Mucosa of stomach (tissue), 1 donor: ENCODE data around the gene CPS1.

Experiments used
- H3K27me3 ChIP-seq: one replicate; pipeline ENCODE4 v1.7.0; 2013; ENCODE audit warnings: mild to moderate bottlenecking, low read length; ENCODE audit not compliant: control insufficient read depth, insufficient read depth
- H3K36me3 ChIP-seq: one replicate; pipeline ENCODE4 v1.7.0; 2013; ENCODE audit warnings: low read length; ENCODE audit not compliant: control insufficient read depth, insufficient read depth
- H3K4me1 ChIP-seq: one replicate; pipeline ENCODE4 v1.7.0; 2013; ENCODE audit warnings: mild to moderate bottlenecking, low read length; ENCODE audit not compliant: control insufficient read depth, insufficient read depth
- H3K4me3 ChIP-seq: one replicate; pipeline ENCODE4 v1.7.0; 2013; ENCODE audit warnings: low read length
- H3K9ac ChIP-seq: one replicate; pipeline ENCODE4 v1.7.0; 2013; ENCODE audit warnings: mild to moderate bottlenecking, low read length, moderate library complexity
- H3K9me3 ChIP-seq: one replicate; pipeline ENCODE4 v1.7.0; 2013; ENCODE audit warnings: mild to moderate bottlenecking, low read length, moderate library complexity; ENCODE audit not compliant: control insufficient read depth
- donor health status: Pancreatic carcinoma.

The CPS1 gene

DNA sequence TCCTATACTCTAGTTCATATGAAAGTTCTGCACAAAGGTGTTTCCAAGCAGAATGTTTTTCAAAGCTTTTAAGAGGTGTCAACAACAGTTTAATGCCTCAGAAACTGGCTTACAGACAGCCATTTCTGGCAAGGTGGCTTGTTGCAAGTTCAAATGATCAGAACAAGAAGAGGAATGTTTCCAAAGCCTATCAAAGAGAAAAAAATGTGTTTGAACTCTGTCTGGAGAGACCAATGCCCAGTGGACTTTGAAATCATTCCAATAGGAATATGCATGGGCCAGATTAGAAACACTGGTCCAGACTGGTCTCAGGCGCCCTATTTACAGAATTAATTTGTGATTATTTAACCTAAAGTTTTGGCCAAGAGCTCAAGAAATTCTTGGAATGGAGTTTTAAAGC lies 106.2 kb downstream of the CPS1 start:
- Histone ChIP-seq H3K9me3 (no peaks in the 10 kb centered on the region), H3K27me3 (no peaks in the 10 kb centered on the region), H3K4me3 (no peak overlapping the region), H3K9ac (no peak overlapping the region), H3K36me3 (no peaks in the 10 kb centered on the region), H3K4me1 (no peaks in the 10 kb centered on the region)

DNA sequence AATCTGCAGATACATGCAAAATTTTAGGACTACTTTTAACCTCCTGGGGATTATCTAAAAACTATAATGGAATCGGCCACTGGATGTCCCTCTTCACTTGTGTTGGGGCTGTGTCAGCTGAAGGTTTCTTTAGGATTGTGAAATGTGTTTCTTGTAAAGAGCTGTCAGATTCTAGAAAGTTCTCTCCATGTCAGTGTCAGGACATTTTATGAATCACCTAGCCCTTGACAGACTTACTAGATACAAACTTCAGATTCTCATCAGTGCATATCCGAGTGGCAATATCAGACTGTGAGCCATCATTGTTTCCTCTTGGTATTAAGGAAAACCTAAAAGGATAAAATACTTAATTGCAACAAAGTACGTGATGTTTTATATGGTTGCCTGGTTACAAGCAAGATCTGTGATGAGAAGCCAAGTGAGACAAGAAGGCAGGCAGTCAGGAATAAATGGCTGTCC lies 107.3 kb downstream of the CPS1 start:
- Histone ChIP-seq H3K9ac (no peak overlapping the region), H3K27me3 (no peaks in the 10 kb centered on the region), H3K9me3 (no peaks in the 10 kb centered on the region), H3K4me1 (no peaks in the 10 kb centered on the region), H3K4me3 (no peak overlapping the region), H3K36me3 (no peaks in the 10 kb centered on the region)

DNA sequence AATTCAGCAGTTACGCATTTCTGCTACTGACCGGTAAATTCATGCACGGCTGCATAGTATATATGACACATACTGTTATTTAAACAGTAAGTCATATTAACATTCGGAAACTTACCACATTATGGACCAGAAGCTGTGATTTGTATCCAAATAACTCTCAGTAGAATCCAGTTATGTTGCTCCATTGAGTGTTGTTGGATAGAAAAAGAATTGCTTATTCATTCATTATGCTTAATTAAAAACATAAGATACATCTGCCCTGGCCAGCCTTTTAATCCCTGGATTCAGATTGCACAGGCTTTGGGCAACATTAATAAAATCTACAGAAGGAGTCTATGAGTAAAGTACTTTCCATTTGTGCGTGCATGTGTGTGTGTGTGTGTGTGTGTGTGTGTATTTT lies 111.3 kb downstream of the CPS1 start:
- no peak overlapping the region for H3K9ac ChIP-seq
- H3K27me3 ChIP-seq: no peaks in the 10 kb centered on the region
- no peaks in the 10 kb centered on the region for H3K4me1 ChIP-seq
- no peaks in the 10 kb centered on the region for H3K9me3 ChIP-seq
- H3K4me3 ChIP-seq: no peak overlapping the region
- H3K36me3 ChIP-seq: no peaks in the 10 kb centered on the region

DNA sequence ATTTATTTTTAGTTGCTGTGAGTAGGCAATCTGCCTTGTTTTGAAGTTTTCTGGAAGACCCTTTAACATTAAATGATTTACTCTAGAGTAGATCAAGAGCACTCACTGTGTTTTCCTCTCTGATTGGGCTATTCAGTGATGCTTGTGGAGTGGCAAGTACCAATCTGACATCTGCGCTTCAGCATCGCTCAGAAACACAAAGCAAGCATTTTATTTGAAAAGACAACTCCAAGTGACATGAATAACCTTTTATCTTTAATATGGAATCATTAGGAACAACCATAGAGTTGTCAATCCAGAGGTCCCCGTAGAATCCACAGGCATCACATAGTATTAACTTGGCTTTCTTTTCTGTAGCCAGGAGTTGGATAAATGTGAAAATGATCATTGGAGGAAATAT lies 114.7 kb downstream of the CPS1 start:
- Histone ChIP-seq H3K36me3 (no peaks in the 10 kb centered on the region), H3K9me3 (no peaks in the 10 kb centered on the region), H3K9ac (no peak overlapping the region), H3K27me3 (no peaks in the 10 kb centered on the region), H3K4me1 (no peaks in the 10 kb centered on the region), H3K4me3 (no peak overlapping the region)

DNA sequence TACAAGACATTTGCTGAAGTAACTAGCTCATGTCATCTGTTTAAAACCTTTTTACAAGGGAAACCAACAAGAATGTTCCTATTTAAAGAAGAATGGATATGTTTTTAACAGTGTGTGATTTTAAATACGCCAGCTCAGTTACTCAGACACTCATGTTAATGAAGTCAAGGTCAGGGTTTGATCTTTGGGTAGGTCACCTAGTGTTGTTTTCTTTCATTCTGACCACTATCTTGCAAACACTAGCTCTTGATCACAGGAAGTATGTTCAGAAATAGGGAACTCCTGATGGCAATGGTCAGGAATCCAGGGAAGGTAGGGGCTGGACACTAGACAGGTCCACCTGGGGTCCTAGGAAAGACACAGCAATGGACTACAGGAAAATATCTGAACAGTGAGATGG lies 116.7 kb downstream of the CPS1 start:
- H3K36me3 ChIP-seq: no peaks in the 10 kb centered on the region
- no peaks in the 10 kb centered on the region for H3K9me3 ChIP-seq
- no peaks in the 10 kb centered on the region for H3K27me3 ChIP-seq
- no peaks in the 10 kb centered on the region for H3K4me1 ChIP-seq
- H3K9ac ChIP-seq: no peak overlapping the region
- H3K4me3 ChIP-seq: no peak overlapping the region

DNA sequence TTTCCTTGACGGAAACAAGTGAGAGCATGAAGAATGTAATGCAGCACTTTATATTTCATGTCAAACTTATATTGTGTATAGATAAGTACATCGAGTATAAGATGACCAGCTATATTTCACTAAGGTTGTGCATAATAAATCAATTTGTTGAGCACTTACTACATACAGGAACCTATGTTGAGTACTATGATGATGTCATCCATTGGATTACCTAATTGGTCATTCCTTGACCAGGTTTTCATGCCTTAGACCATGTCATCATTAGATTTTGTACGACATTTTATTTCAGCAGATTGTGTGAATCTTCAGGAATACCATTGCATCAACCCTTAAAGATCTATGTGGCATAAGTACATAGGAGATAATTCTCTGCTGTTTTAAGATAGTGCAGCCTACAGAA lies 119.7 kb downstream of the CPS1 start:
- no peak overlapping the region for H3K4me3 ChIP-seq
- no peaks in the 10 kb centered on the region for H3K27me3 ChIP-seq
- H3K4me1 ChIP-seq: no peaks in the 10 kb centered on the region
- no peak overlapping the region for H3K9ac ChIP-seq
- H3K9me3 ChIP-seq: no peaks in the 10 kb centered on the region
- H3K36me3 ChIP-seq: no peaks in the 10 kb centered on the region

DNA sequence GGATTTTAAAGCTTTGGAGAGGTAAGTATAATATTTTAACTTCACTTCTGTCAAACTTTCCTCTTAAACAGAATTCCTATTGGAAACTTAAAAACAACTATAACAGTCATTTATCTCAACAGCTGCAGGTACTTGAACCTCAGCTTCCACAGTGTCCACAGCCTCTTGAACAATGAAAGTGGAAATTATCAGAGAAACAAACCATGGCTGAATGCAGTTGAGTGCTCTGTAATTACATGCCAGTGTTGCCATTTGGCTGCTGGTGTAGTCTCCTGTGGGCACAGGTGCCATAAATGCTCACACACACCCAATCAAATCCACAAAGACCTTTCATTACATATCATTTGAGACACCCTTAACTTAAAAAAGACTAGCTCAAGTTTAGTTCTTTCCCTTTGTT lies 125.1 kb downstream of the CPS1 start:
- no peaks in the 10 kb centered on the region for H3K36me3 ChIP-seq
- H3K9me3 ChIP-seq: no peaks in the 10 kb centered on the region
- H3K4me3 ChIP-seq: no peak overlapping the region
- H3K4me1 ChIP-seq: no peaks in the 10 kb centered on the region
- H3K9ac ChIP-seq: no peak overlapping the region
- no peaks in the 10 kb centered on the region for H3K27me3 ChIP-seq

DNA sequence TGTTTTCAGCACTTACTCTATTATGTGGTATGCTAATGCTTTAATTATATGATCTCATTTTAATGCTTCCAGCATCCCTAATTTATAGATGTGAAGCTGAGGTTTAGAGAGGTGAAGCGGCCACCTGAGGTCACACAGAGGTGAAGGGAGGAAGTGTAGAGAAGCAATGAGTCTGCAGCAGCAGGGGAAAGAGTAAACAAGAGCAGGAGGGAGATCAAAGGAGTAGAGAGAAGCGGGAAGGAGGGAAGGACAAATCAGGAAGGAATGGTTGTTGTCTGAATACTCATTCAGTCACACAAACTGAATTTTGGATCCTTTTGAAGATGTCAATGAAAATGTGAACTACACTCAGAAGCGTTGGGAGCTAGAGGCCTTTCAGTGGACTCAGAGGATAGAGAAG lies 130.0 kb downstream of the CPS1 start:
- Histone ChIP-seq H3K27me3 (no peaks in the 10 kb centered on the region), H3K9ac (no peak overlapping the region), H3K36me3 (no peaks in the 10 kb centered on the region), H3K4me3 (no peak overlapping the region), H3K4me1 (no peaks in the 10 kb centered on the region), H3K9me3 (no peaks in the 10 kb centered on the region)

DNA sequence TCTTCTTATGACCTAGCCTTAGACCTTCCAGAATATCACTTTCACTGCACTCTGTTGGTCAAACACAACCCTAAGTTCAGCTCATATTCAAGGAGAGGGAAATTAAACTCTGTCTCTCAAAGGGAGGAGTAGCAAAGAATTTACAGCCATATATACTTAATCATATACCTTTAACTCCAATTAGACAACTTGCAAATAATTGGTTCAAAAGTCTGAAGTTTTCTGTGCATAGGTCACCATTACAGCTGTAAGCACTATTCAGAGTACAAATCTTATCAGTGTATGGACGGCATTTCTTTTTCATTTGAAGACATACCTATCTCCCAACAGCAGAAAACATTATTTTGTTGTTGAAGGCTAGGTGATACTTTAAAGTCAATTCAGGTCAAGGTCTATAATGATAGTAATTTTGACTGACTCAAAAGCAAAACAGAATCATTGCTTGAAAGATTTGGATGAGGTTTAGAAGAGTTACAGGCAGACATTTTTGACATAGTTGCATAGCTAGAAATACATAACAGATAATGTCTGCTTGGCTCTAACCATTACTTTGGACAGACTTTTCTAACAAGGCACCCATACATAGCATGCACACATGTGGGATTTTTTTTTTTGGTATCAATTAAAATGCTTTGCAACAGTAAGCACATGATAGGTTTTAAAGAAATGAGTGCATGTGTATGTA lies 131.5 kb downstream of the CPS1 start:
- H3K4me3 ChIP-seq: no peak overlapping the region
- no peak overlapping the region for H3K9ac ChIP-seq
- no peaks in the 10 kb centered on the region for H3K36me3 ChIP-seq
- no peaks in the 10 kb centered on the region for H3K9me3 ChIP-seq
- no peaks in the 10 kb centered on the region for H3K27me3 ChIP-seq
- no peaks in the 10 kb centered on the region for H3K4me1 ChIP-seq

DNA sequence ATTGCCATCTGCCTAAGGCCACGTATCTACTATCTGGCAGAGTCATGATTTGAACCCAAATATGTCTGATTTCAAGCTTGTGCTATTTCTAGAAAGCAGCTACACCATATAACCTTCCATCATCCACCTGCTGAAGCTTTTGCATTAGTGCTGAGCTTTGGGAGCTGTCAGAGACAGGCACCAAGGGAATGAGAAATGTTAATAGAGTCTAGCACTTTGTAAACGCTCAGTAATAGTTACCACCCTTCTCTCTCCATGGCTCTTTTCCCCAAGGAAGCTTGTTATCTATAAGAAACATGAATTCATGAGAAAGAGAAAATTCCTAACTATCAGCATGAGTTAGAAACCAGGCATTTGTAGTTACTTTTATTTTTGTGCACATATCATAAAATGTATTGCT lies 151.5 kb downstream of the CPS1 start:
- H3K36me3 ChIP-seq: no peaks in the 10 kb centered on the region
- no peaks in the 10 kb centered on the region for H3K9me3 ChIP-seq
- no peak overlapping the region for H3K4me3 ChIP-seq
- H3K9ac ChIP-seq: no peak overlapping the region
- H3K4me1 ChIP-seq: no peaks in the 10 kb centered on the region
- H3K27me3 ChIP-seq: no peaks in the 10 kb centered on the region

DNA sequence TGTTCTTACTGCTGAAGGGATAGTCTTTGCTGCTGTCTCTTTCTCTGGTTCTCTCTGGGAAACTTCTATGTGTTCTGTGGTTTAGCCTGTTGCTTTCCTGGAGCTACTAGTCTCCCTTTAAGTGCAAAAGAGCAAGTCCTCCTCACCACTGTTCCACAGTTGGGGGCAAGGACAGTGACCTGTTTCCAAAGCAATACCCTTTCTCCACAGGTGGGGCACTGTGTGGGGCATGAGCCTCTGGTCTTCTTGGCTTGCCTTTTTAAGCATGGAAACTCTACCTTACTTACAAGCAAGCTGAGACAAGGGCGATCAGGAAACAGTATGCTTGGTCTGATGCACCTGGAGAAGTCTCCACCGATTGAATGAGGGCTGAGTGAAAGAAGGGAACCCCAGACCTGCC lies 156.7 kb downstream of the CPS1 start:
- Histone ChIP-seq H3K36me3 (no peaks in the 10 kb centered on the region), H3K9ac (no peak overlapping the region), H3K4me1 (no peaks in the 10 kb centered on the region), H3K9me3 (no peaks in the 10 kb centered on the region), H3K27me3 (no peaks in the 10 kb centered on the region), H3K4me3 (no peak overlapping the region)

DNA sequence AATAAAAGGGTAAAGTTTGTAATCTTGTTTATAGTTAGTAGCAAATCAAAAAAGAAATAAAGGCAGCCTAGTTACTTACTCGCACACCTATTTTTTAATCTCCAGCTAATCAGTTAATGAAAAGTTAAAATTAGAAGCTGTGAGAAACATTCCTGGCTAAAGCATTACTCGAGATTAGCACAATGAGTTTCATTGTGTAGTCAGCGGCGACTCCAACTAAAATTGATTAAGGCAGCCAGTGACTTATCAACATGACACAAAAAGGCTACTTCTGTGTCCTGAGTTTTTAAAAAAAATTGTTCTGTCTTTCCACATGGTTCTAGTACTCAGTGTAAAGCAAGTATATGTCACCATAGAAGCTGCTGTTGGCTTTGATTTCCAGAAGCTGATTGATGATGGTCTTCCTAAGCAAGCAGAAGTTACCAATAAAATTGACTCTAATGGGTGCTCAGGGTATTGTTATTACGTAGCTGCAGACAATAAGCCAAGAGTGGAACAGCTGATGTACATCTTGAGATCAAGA lies 159.2 kb downstream of the CPS1 start:
- H3K4me1 ChIP-seq: no peaks in the 10 kb centered on the region
- no peak overlapping the region for H3K4me3 ChIP-seq
- no peaks in the 10 kb centered on the region for H3K27me3 ChIP-seq
- no peak overlapping the region for H3K9ac ChIP-seq
- H3K36me3 ChIP-seq: no peaks in the 10 kb centered on the region
- no peaks in the 10 kb centered on the region for H3K9me3 ChIP-seq

DNA sequence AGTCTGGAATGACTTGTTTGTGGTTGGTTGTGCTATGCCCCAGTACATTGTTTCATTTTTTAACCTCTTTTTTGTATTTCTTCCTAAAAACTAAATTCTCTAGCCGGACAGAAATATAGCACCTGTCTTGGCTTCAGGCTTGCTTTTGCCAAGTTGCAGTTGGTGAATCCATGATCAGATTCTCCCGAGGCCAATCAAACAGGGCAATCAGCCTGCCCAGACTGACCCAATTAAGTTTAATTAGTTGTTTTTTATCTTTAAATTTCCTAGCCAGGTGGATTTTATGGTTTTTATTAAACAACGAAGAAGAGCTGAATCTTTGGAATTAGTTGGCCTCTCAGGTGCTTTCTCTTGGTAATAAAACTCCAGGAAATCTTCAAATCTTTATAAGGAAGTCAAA lies 162.1 kb downstream of the CPS1 start:
- Histone ChIP-seq H3K4me1 (no peaks in the 10 kb centered on the region), H3K9ac (no peak overlapping the region), H3K9me3 (no peaks in the 10 kb centered on the region), H3K36me3 (no peaks in the 10 kb centered on the region), H3K4me3 (no peak overlapping the region), H3K27me3 (no peaks in the 10 kb centered on the region)
